ENCODE results near the gene CACNB1.
"Not testable (repeated sequence)": the region's sequence is repeated elsewhere in the genome, so short reads cannot be mapped to it uniquely, and the experiment has no call there.

The CACNB1 gene

DNA sequence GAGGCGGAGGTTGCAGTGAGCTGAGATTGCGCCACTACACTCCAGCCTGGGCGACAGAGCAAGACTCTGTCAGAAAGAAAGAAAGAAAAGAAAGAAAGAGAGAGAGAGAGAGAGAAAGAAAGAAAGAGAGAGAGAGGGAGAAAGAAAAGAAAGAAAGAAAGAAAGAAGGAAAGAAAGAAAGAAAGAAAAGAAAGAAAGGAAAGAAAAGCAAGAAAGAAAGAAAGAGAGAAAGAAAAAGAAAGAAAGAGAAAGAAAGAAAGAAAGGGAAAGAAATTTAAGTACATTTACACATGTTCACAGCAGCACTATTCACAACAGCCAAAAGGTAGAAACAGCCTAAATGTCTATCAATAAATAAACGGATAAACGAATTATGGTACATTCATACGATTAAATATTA, 67.9 kb downstream of the CACNB1 start:
- H3K4me3 Mint-ChIP-seq; H3K27me3 Mint-ChIP-seq; ATAC-seq (replicated peaks; ENCODE audit: extremely low read depth, poor library complexity, severe bottlenecking); H3K36me3 Mint-ChIP-seq (ENCODE audit: insufficient read depth); H3K9me3 Mint-ChIP-seq; DNase-seq (ENCODE audit: low spot score in 2 of 2); H3K4me1 Mint-ChIP-seq: not testable (repeated sequence)
- H3K27ac Mint-ChIP-seq (ENCODE audit: low read depth): peak overlapping the region; percentile 88

GRCh38 chr17:39126436-39126835, 71.0 kb downstream of the CACNB1 start:
- Mint-ChIP-seq H3K4me3 (no peak overlapping the region), H3K27me3 (no peaks in the 10 kb centered on the region), H3K4me1 (no peaks in the 10 kb centered on the region), H3K27ac (ENCODE audit: low read depth) (no peak overlapping the region), H3K9me3 (no peaks in the 10 kb centered on the region), H3K36me3 (ENCODE audit: insufficient read depth) (no peaks in the 10 kb centered on the region)
- no peak for DNase-seq (ENCODE audit: low spot score in 2 of 2)
- ATAC-seq (replicated peaks; ENCODE audit: extremely low read depth, poor library complexity, severe bottlenecking): no peak

- DNase-seq (ENCODE audit: low spot score in 2 of 2) (no peak), ATAC-seq (replicated peaks; ENCODE audit: extremely low read depth, poor library complexity, severe bottlenecking) (no peak)
- H3K27me3 Mint-ChIP-seq: no peaks in the 10 kb centered on the region
- H3K27ac Mint-ChIP-seq (ENCODE audit: low read depth): no peak overlapping the region
- no peaks in the 10 kb centered on the region for H3K36me3 Mint-ChIP-seq (ENCODE audit: insufficient read depth)
- H3K4me3 Mint-ChIP-seq: no peak overlapping the region
- no peaks in the 10 kb centered on the region for H3K4me1 Mint-ChIP-seq
- no peaks in the 10 kb centered on the region for H3K9me3 Mint-ChIP-seq
These were observed 72.2 kb downstream of the CACNB1 start for GRCh38 chr17:39125143-39125875.

GRCh38 chr17:39123627-39124026, 73.8 kb downstream of the CACNB1 start:
- no peaks in the 10 kb centered on the region for H3K27me3 Mint-ChIP-seq
- no peaks in the 10 kb centered on the region for H3K9me3 Mint-ChIP-seq
- H3K27ac Mint-ChIP-seq (ENCODE audit: low read depth): no peak overlapping the region
- H3K4me3 Mint-ChIP-seq: no peak overlapping the region
- no peak for DNase-seq (ENCODE audit: low spot score in 2 of 2)
- H3K4me1 Mint-ChIP-seq: peaks cover 2% of the 10 kb centered on the region
- no peaks in the 10 kb centered on the region for H3K36me3 Mint-ChIP-seq (ENCODE audit: insufficient read depth)
- ATAC-seq (replicated peaks; ENCODE audit: extremely low read depth, poor library complexity, severe bottlenecking): no peak
